Measurements from ENCODE around the gene HNRNPAB. TPM values are rescaled to one million over a fixed set of nuclear protein-coding genes. Genes with fewer than 3 reads are reported as not detected.

HNRNPAB gene
- total RNA-seq, 4 donors from 2014 or later: 57.0 to 113 (median 83.1) TPM

- Histone ChIP-seq H3K36me3 (no peaks in the 10 kb centered on the region), H3K27ac (no peak overlapping the region), H3K4me1 (no peaks in the 10 kb centered on the region), H3K27me3 (no peaks in the 10 kb centered on the region), H3K9me3 (no peaks in the 10 kb centered on the region), H3K4me3 (no peak overlapping the region)
- DNase-seq (ENCODE audit: low spot score in 2 of 2): no peak
- TF ChIP-seq POLR2A (IDR thresholded peaks at IDR 0.05) (no peak), EP300 (IDR thresholded peaks at IDR 0.05) (no peak), CTCF (IDR thresholded peaks at IDR 0.05) (no peak), POLR2AphosphoS5 (IDR thresholded peaks at IDR 0.05) (no peak)
- WGBS: 76% methylated on average over 16 of the region's 19 CpGs
These were observed 52.4 kb downstream of the HNRNPAB start for GRCh38 chr5:178256746-178257145.

- TF ChIP-seq CTCF (IDR thresholded peaks at IDR 0.05): no peak
- TF ChIP-seq EP300 (IDR thresholded peaks at IDR 0.05): no peak
- no peak for TF ChIP-seq POLR2AphosphoS5 (IDR thresholded peaks at IDR 0.05)
- no peak for TF ChIP-seq POLR2A (IDR thresholded peaks at IDR 0.05)
- Histone ChIP-seq H3K27me3 (no peaks in the 10 kb centered on the region), H3K4me1 (no peaks in the 10 kb centered on the region), H3K4me3 (no peak overlapping the region), H3K9me3 (no peaks in the 10 kb centered on the region), H3K36me3 (no peaks in the 10 kb centered on the region), H3K27ac (no peak overlapping the region)
- DNase-seq (ENCODE audit: low spot score in 2 of 2): no peak
- 79% methylated on average over 4 of the region's 4 CpGs for WGBS
These were observed 53.3 kb downstream of the HNRNPAB start for GRCh38 chr5:178257650-178258049.

GRCh38 chr5:178259623-178260536 is 55.5 kb downstream of the HNRNPAB start:
- no peaks in the 10 kb centered on the region for H3K4me1 ChIP-seq
- H3K27ac ChIP-seq: no peak overlapping the region
- H3K27me3 ChIP-seq: no peaks in the 10 kb centered on the region
- TF ChIP-seq EP300 (IDR thresholded peaks at IDR 0.05): no peak
- no peak for TF ChIP-seq CTCF (IDR thresholded peaks at IDR 0.05)
- TF ChIP-seq POLR2AphosphoS5 (IDR thresholded peaks at IDR 0.05): no peak
- TF ChIP-seq POLR2A (IDR thresholded peaks at IDR 0.05): no peak
- no peak for DNase-seq (ENCODE audit: low spot score in 2 of 2)
- H3K4me3 ChIP-seq: no peak overlapping the region
- H3K9me3 ChIP-seq: no peaks in the 10 kb centered on the region
- no peaks in the 10 kb centered on the region for H3K36me3 ChIP-seq
- 91% methylated on average over 19 of the region's 21 CpGs for WGBS

Other genes with a start within 250 kb of the HNRNPAB start
- not detected for gene PROP1, start 208.3 kb upstream of the HNRNPAB start, total RNA-seq
- 10 to 100 TPM in 3 of 4 donors, 1 to 10 TPM in 1; 7.6 to 14.0 (median 11.7) TPM for gene N4BP3, start 91.0 kb upstream of the HNRNPAB start, total RNA-seq
- 10 to 100 TPM; 38.6 to 60.6 (median 42.9) TPM for gene RMND5B, start 73.5 kb upstream of the HNRNPAB start, total RNA-seq
- 100 to 1,000 TPM in 3 of 4 donors, 10 to 100 TPM in 1; 75.8 to 278 (median 210) TPM for gene NHP2, start 50.6 kb upstream of the HNRNPAB start, total RNA-seq
- gene GMCL2, start 17.2 kb upstream of the HNRNPAB start, total RNA-seq: under 1 TPM in 1 of 4 donors, not detected in 3; 0.49 TPM
- 10 to 100 TPM; 27.1 to 50.5 (median 35.7) TPM for gene PHYKPL, start 28.3 kb downstream of the HNRNPAB start, total RNA-seq